WTC11 (cell line): ENCODE data around the gene CLIC5.

Experiments
- FOXK1 ChIP-seq: sonication (generic); formaldehyde crosslinking; IDR thresholded peaks from 2 replicates; pipeline ENCODE4 v1.8.0; 2022; ENCODE audit warnings: mild to moderate bottlenecking, moderate library complexity, missing genetic modification reagents
- GTF2I ChIP-seq: fragments of 250-450 bp; sonication (Bioruptor Pico); conservative IDR thresholded peaks from 2 replicates; pipeline ENCODE4 v1.4.0; 2021; ENCODE audit warnings: mild to moderate bottlenecking
- PRRX2 ChIP-seq: fragments of 250-450 bp; sonication (Bioruptor Pico); IDR thresholded peaks from 2 replicates; pipeline ENCODE4 v1.8.0; 2021; ENCODE audit warnings: mild to moderate bottlenecking
- RORB ChIP-seq: fragments of 250-450 bp; sonication (Bioruptor Pico); IDR thresholded peaks from 2 replicates; pipeline ENCODE4 v1.9.0; 2021; ENCODE audit warnings: mild to moderate bottlenecking
- SMAD4 ChIP-seq: sonication (generic); formaldehyde crosslinking; IDR thresholded peaks from 2 replicates; pipeline ENCODE4 v1.8.0; 2022; ENCODE audit warnings: mild to moderate bottlenecking, missing genetic modification reagents
- TEAD4 ChIP-seq: sonication (generic); formaldehyde crosslinking; IDR thresholded peaks from 2 replicates; pipeline ENCODE4 v1.8.0; 2022; ENCODE audit warnings: mild to moderate bottlenecking, missing genetic modification reagents
- TF ChIP-seq, protein P1 (sequence below): fragments of 250-450 bp; sonication (Bioruptor Pico); IDR thresholded peaks from 2 replicates; pipeline ENCODE4 v1.9.0; 2021; ENCODE audit warnings: mild to moderate bottlenecking
- TF ChIP-seq, protein P2 (sequence below): fragments of 200-600 bp; IDR thresholded peaks from 2 replicates; pipeline ENCODE4 v1.8.0; 2022; ENCODE audit warnings: antibody characterized with exemption
- TF ChIP-seq, protein P3 (sequence below): sonication (generic); formaldehyde crosslinking; IDR thresholded peaks from 2 replicates; pipeline ENCODE4 v1.8.0; 2022; ENCODE audit warnings: mild to moderate bottlenecking, missing genetic modification reagents
- TF ChIP-seq, protein P4 (sequence below): sonication (generic); formaldehyde crosslinking; conservative IDR thresholded peaks from 2 replicates; pipeline ENCODE4 v1.8.1; 2023; ENCODE audit warnings: mild to moderate bottlenecking, low read depth, missing genetic modification reagents, moderate library complexity

DNA sequence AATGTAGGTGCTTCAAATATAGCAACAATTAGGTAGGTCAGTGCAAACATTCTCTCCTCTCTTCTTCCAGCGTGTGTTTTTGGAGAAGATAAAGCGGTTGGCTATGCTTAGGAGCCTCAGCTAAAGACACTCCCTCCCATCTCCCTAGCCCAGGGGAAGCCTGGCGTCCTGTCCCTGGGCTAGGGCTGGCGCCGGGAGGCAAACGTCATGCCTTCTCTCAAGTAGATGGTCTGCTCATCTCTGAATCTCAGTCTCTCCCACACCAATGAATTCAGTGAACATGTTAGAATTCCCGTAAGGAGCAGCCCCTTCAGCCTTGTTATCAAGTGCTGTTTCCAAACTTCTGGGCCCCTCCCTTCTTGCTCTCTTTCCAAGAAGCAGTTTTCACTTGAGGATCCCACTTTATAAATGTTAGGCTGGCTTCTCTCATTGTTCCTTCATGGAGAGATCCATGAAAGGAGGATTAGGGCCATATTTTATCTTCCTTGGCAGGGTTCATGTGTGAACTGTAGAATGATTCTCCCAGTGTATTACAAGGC, 142.8 kb downstream of the CLIC5 start:
- TF ChIP-seq, protein P1, sequence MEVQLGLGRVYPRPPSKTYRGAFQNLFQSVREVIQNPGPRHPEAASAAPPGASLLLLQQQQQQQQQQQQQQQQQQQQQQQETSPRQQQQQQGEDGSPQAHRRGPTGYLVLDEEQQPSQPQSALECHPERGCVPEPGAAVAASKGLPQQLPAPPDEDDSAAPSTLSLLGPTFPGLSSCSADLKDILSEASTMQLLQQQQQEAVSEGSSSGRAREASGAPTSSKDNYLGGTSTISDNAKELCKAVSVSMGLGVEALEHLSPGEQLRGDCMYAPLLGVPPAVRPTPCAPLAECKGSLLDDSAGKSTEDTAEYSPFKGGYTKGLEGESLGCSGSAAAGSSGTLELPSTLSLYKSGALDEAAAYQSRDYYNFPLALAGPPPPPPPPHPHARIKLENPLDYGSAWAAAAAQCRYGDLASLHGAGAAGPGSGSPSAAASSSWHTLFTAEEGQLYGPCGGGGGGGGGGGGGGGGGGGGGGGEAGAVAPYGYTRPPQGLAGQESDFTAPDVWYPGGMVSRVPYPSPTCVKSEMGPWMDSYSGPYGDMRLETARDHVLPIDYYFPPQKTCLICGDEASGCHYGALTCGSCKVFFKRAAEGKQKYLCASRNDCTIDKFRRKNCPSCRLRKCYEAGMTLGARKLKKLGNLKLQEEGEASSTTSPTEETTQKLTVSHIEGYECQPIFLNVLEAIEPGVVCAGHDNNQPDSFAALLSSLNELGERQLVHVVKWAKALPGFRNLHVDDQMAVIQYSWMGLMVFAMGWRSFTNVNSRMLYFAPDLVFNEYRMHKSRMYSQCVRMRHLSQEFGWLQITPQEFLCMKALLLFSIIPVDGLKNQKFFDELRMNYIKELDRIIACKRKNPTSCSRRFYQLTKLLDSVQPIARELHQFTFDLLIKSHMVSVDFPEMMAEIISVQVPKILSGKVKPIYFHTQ (CRISPR knock-in tag) = no peak
- no peak for TF ChIP-seq RORB
- TF ChIP-seq, protein P2, sequence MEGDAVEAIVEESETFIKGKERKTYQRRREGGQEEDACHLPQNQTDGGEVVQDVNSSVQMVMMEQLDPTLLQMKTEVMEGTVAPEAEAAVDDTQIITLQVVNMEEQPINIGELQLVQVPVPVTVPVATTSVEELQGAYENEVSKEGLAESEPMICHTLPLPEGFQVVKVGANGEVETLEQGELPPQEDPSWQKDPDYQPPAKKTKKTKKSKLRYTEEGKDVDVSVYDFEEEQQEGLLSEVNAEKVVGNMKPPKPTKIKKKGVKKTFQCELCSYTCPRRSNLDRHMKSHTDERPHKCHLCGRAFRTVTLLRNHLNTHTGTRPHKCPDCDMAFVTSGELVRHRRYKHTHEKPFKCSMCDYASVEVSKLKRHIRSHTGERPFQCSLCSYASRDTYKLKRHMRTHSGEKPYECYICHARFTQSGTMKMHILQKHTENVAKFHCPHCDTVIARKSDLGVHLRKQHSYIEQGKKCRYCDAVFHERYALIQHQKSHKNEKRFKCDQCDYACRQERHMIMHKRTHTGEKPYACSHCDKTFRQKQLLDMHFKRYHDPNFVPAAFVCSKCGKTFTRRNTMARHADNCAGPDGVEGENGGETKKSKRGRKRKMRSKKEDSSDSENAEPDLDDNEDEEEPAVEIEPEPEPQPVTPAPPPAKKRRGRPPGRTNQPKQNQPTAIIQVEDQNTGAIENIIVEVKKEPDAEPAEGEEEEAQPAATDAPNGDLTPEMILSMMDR = no peak
- TF ChIP-seq, protein P3, sequence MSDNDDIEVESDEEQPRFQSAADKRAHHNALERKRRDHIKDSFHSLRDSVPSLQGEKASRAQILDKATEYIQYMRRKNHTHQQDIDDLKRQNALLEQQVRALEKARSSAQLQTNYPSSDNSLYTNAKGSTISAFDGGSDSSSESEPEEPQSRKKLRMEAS (CRISPR knock-in tag) = no peak
- no peak for TF ChIP-seq PRRX2
- no peak for TF ChIP-seq TEAD4 (CRISPR knock-in tag)
- TF ChIP-seq, protein P4, sequence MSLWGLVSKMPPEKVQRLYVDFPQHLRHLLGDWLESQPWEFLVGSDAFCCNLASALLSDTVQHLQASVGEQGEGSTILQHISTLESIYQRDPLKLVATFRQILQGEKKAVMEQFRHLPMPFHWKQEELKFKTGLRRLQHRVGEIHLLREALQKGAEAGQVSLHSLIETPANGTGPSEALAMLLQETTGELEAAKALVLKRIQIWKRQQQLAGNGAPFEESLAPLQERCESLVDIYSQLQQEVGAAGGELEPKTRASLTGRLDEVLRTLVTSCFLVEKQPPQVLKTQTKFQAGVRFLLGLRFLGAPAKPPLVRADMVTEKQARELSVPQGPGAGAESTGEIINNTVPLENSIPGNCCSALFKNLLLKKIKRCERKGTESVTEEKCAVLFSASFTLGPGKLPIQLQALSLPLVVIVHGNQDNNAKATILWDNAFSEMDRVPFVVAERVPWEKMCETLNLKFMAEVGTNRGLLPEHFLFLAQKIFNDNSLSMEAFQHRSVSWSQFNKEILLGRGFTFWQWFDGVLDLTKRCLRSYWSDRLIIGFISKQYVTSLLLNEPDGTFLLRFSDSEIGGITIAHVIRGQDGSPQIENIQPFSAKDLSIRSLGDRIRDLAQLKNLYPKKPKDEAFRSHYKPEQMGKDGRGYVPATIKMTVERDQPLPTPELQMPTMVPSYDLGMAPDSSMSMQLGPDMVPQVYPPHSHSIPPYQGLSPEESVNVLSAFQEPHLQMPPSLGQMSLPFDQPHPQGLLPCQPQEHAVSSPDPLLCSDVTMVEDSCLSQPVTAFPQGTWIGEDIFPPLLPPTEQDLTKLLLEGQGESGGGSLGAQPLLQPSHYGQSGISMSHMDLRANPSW (CRISPR knock-in tag) = no peak
- TF ChIP-seq SMAD4 = no peak
- no peak for TF ChIP-seq GTF2I (CRISPR knock-in tag)
- no peak for TF ChIP-seq FOXK1
